LoVo (cell line): ENCODE data around the gene DNMT3L.

Experiments
- DNase-seq: peaks from one replicate; pipeline ENCODE4 v3.0.0-alpha.2; 2016; ENCODE audit warnings: low spot score

DNMT3L gene

DNA sequence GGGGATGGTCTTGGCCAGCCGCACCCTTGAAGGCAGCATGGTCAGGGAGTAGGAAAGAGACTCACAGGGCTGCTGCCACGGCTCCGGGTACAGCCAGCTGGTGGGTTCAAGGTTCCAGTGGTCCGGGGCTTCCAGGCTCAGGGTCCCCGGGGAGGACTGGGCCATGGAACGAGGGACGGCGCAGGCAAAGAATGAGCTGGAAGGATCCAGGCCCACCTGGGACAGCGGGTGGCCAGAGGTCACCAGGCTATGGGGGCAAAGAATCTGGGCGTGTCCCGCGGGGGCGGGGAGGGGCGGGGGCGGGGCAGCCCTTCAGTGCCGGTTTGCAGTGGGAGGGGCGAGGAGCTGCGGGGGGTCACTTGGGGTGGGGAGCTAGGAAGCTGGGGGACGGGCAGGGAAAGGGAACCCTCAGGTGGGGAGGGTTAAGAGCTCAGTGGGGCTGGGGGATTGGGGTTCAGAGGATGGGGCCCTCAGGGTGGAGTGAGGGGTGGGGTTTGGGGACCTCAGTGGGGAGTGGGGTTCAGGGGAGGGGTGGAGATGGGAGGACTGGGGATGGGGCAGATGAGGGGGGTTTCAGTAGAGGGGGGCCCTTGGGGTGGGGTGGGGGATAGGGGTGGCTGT, at the start of gene DNMT3L:
Gene DNMT3L, minus strand, starts transcription at position 223 of the 621 bp plus-strand sequence. CDS start 638 bp downstream, outside the sequence.
- DNase-seq: no peak

DNA sequence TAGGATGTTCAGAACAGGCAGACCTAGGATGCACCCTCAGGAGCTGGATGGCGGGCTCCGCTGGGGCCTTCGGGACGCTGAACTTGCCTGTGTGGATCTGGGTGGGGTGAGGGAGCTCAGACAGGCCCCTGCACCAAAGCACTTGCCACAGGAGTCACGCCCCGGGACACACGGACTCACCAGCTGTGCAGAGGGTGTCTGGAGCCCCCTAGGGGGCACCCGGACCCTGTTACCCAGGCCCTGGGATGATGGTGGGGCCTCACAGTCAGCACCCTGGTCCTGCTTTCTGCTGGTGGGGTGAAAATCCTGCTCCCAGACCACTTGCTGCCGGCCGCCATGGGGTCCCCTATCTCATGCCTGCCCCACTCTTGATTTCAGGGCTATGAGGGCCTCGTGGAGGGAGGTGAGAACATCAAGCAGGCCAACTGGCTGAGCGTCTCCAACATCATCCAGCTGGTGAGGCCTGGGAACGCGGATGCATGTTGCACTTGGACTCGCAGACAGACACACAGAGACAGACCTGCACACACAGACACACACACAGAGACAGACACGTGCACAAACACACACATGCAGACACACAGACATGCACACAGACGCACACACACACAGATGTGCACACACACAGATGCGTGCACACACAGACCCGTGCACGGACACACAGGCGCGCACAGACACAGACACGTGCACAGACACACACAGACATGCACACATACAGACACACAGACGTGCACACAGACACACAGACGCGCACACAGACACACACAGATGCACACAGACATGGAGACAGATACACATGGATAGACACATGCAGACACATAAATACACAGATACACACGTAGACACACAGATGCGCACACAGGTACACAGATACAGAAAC, 49.2 kb upstream of the DNMT3L start:
- DNase-seq: no peak

GRCh38 chr21:44306936-44307704, 45.4 kb upstream of the DNMT3L start:
- DNase-seq: no peak

GRCh38 chr21:44305691-44306090, 44.0 kb upstream of the DNMT3L start:
- no peak for DNase-seq

DNA sequence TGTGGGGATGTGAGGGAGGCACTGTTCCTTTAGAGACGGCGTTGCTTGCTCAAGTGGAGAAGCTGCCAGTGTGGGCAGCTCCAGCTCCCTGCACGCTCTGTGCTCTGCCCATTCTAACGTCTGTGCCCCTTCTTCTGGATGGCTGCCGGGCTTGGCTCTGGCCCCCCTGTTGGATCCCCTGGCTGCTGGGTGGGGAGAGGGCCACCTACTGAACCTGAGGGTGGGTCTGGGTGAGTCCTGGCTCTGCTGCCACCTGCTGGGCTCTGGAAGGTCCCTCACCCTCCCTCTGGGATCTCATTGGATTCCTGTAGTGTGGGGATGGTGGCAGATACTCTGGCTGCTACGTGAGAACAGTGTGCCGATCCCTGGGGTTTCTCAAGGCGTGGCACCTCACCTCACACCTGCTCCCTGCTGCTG, 43.2 kb upstream of the DNMT3L start:
- DNase-seq: no peak

- no peak for DNase-seq
Measured at GRCh38 chr21:44304011-44304616, 42.4 kb upstream of the DNMT3L start.

GRCh38 chr21:44303490-44303981, 41.8 kb upstream of the DNMT3L start:
- no peak for DNase-seq

GRCh38 chr21:44302573-44303401, 41.1 kb upstream of the DNMT3L start:
- peak; percentile 21 for DNase-seq

DNA sequence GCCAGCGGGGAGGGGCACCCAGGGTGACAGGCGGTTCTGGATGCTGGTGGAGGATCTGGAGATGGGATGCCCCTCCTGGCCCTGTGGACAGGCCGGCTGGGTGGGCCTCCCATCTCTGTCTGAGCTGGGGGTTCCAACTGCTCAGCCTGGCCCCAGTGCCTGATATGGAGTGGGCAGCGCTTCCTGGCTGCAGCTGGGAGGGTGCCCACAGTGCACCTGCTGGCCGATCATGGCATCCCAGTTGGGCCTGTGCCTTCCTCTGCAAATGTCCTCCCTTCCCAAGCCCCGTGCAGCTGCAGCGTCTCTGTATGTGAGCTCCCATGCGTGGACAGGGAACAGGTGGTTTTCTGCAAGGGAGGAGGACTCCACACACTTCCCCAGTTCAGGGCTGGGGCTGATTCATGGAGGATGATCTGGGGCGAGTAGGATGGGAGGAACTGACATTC, 40.3 kb upstream of the DNMT3L start:
- no peak for DNase-seq

DNA sequence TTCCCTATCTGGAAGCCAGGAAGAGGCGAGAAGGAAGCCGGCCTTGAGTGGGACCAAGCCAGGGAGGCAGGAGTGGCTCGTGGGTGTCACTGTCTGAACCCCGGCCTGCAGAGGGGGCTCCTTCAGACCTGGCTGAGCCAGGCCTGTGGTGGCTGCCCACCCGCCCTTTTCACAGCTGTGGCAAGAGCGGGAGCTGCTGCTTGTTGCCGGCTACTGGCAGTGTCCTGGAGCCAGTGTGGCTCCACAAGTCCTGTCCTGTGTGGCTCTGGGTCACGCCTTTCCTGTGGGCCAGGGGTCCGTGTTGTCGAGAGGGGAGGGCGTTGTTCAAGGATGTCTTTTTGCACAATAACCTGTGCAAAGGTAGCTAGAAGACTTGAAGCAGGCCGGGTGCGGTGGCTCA, 39.4 kb upstream of the DNMT3L start:
- no peak for DNase-seq

- peak; percentile 42 for DNase-seq
Measured at GRCh38 chr21:44300262-44300959, 38.7 kb upstream of the DNMT3L start.

- DNase-seq: peak; percentile 69
Measured at GRCh38 chr21:44299458-44300261, 38.0 kb upstream of the DNMT3L start, which contains the start of gene PFKL. Gene PFKL, plus strand, starts transcription at chr21:44300053. Its CDS starts 53 bp downstream, at chr21:44300106.

GRCh38 chr21:44299085-44299457, 37.4 kb upstream of the DNMT3L start:
- DNase-seq: no peak

- DNase-seq: no peak
Measured at GRCh38 chr21:44298301-44298700, 36.6 kb upstream of the DNMT3L start.

DNA sequence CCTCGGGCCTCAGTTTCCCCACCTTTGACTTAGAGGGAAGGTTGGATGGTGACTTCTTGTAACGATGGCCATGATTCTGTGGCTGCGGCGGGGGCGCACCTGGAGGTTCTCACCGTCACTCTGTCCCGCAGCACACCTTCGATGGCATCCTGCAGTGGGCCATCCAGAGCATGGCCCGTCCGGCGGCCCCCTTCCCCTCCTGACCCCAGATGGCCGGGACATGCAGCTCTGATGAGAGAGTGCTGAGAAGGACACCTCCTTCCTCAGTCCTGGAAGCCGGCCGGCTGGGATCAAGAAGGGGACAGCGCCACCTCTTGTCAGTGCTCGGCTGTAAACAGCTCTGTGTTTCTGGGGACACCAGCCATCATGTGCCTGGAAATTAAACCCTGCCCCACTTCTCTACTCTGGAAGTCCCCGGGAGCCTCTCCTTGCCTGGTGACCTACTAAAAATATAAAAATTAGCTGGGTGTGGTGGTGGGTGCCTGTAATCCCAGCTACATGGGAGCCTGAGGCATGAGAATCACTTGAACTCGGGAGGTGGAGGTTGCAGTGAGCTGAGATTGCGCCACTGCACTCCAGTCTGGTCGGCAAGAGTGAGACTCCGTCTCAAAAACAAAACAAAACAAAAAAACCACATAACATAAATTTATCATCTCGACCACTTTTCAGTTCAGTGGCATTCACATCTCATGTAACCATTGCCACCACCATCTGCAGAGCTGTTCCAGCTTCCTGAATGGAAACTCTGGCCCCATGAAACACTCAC, 36.0 kb upstream of the DNMT3L start:
- peak; percentile 73 for DNase-seq

DNA sequence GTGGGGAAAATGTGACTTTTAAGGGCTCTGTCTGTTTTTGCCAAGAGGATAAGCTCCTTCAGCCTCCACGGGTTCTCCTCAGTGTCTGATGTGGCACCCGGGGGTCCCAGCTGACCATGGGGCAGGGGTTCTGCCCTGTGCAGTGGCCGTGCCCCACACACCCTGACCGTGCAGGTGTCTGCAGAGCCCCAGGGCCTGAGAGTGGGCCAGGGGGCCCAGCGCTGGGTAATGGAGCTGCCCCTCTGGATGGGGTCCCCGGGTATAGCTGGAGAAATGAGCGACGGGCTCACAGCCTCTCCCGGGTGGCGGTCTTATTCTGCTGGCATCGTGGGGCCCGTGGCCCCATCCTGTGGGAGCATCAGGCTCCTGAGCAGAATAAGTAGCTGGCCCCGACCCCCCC, 35.2 kb upstream of the DNMT3L start:
- no peak for DNase-seq

GRCh38 chr21:44296103-44296519, 34.4 kb upstream of the DNMT3L start:
- no peak for DNase-seq

DNA sequence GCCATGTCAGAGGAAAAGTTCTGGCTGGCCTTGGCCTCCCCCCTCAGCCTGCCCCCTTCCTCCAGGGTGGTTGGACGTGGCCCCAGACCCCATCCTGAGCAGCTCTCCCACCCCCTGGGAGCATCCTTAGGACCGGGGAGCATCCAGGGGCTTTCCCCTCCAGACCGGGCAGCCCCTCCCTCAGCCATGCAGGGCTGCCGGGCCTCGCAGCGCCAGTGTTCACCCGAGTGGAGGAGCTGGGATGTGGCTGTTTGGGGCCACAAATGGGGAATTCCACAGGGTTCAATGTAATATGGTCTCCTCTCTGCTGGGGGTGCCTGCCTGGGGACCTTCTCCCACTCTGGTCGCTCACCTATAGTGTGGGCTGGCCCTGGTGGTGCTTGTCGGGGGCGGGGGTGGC, 33.9 kb upstream of the DNMT3L start:
- no peak for DNase-seq

DNA sequence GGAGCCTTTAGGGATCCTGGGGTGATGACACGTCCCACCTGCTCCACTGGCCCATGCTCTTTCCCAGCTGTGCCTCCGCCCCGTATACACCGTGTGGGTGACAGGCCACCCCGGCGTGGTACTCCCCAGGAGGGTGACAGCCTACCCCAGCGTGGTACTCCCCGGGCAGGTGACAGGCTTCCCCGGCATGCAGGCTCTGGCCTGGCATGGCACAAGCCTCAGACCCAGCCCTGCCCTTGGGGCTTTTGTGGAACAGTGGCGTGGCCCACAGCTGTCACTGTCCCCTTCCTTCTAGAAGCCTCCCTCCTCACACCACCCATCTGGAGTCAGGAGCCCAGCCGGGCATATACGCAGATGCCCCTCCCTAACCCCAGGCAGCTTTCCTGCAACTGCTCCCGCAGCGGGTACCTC, 33.5 kb upstream of the DNMT3L start:
- no peak for DNase-seq
